Memory B cell (primary cell): ENCODE results near the gene GHRHR.
A peak's percentile ranks its signal among the peaks of the same experiment; 100 is the strongest.

Experiments
- ATAC-seq: fragments of 150-1000 bp; cut with Tn5 transposase; 2 replicates; pipeline ENCODE4 v1.10.0; 2021; ENCODE audit warnings: low read depth, mild to moderate bottlenecking, moderate library complexity
- DNase-seq, 2 donors: peaks; one replicate each; pipeline ENCODE4 v3.0.0; 2022; ENCODE audit warnings: low spot score in 2 of 2
- H3K27ac Mint-ChIP-seq: one replicate; pipeline ENCODE4 v1.8.0; 2022; ENCODE audit warnings: mild to moderate bottlenecking, moderate library complexity, mixed read lengths
- H3K27me3 Mint-ChIP-seq: one replicate; pipeline ENCODE4 v1.8.0; 2022; ENCODE audit warnings: mixed read lengths
- H3K36me3 Mint-ChIP-seq: one replicate; pipeline ENCODE4 v1.8.0; 2022; ENCODE audit warnings: mild to moderate bottlenecking, mixed read lengths
- H3K4me1 Mint-ChIP-seq: one replicate; pipeline ENCODE4 v1.8.0; 2022; ENCODE audit warnings: mixed read lengths
- H3K4me3 Mint-ChIP-seq: one replicate; pipeline ENCODE4 v1.8.0; 2022; ENCODE audit warnings: mild to moderate bottlenecking, moderate library complexity, mixed read lengths
- H3K9me3 Mint-ChIP-seq: one replicate; pipeline ENCODE4 v1.8.0; 2022; ENCODE audit warnings: mixed read lengths

The GHRHR gene

GRCh38 chr7:30933124-30933974 lies 30.4 kb upstream of the GHRHR start:
- Mint-ChIP-seq H3K4me3 (no peak overlapping the region), H3K9me3 (no peaks in the 10 kb centered on the region), H3K36me3 (no peaks in the 10 kb centered on the region), H3K27me3 (peaks cover 3% of the 10 kb centered on the region), H3K27ac (no peak overlapping the region), H3K4me1 (no peaks in the 10 kb centered on the region)
- ATAC-seq (no peak), DNase-seq (no peak)

- no peak overlapping the region for H3K4me3 Mint-ChIP-seq
- H3K27me3 Mint-ChIP-seq, result peaks cover 3% of the 10 kb centered on the region
- no peaks in the 10 kb centered on the region for H3K9me3 Mint-ChIP-seq
- ATAC-seq, result no peak
- no peaks in the 10 kb centered on the region for H3K4me1 Mint-ChIP-seq
- no peak for DNase-seq
- H3K27ac Mint-ChIP-seq, result no peak overlapping the region
- no peaks in the 10 kb centered on the region for H3K36me3 Mint-ChIP-seq
These were observed 29.5 kb upstream of the GHRHR start for GRCh38 chr7:30934225-30934624.

GRCh38 chr7:30934732-30935568 lies 28.8 kb upstream of the GHRHR start:
- Mint-ChIP-seq H3K27ac (no peak overlapping the region), H3K4me3 (no peak overlapping the region), H3K4me1 (no peaks in the 10 kb centered on the region), H3K9me3 (no peaks in the 10 kb centered on the region), H3K27me3 (peaks cover 2% of the 10 kb centered on the region), H3K36me3 (no peaks in the 10 kb centered on the region)
- DNase-seq (no peak), ATAC-seq (no peak)

GRCh38 chr7:30935569-30935877 lies 28.2 kb upstream of the GHRHR start:
- Mint-ChIP-seq H3K9me3 (no peaks in the 10 kb centered on the region), H3K4me3 (no peak overlapping the region), H3K4me1 (no peaks in the 10 kb centered on the region), H3K36me3 (no peaks in the 10 kb centered on the region), H3K27ac (no peak overlapping the region), H3K27me3 (peaks cover 2% of the 10 kb centered on the region)
- DNase-seq (no peak), ATAC-seq (no peak)

GRCh38 chr7:30936650-30937245 lies 27.0 kb upstream of the GHRHR start:
- Mint-ChIP-seq H3K27me3 (peaks cover 4% of the 10 kb centered on the region), H3K9me3 (no peaks in the 10 kb centered on the region), H3K4me1 (no peaks in the 10 kb centered on the region), H3K27ac (no peak overlapping the region), H3K4me3 (no peak overlapping the region), H3K36me3 (no peaks in the 10 kb centered on the region)
- no peak for DNase-seq
- no peak for ATAC-seq

- peaks cover 4% of the 10 kb centered on the region for H3K27me3 Mint-ChIP-seq
These were observed 26.3 kb upstream of the GHRHR start for GRCh38 chr7:30937416-30937815.

GRCh38 chr7:30938435-30939316 lies 25.1 kb upstream of the GHRHR start:
- DNase-seq (peak; percentile 38 to 42), ATAC-seq (peak; percentile 31)
- peaks cover 4% of the 10 kb centered on the region for H3K27me3 Mint-ChIP-seq
- H3K4me3 Mint-ChIP-seq, result no peak overlapping the region
- no peak overlapping the region for H3K27ac Mint-ChIP-seq
- H3K9me3 Mint-ChIP-seq, result no peaks in the 10 kb centered on the region
- no peaks in the 10 kb centered on the region for H3K36me3 Mint-ChIP-seq
- no peaks in the 10 kb centered on the region for H3K4me1 Mint-ChIP-seq

More at GRCh38 chr7:30937416-30937815, 26.3 kb upstream of the GHRHR start:
- Mint-ChIP-seq H3K27ac (no peak overlapping the region), H3K4me1 (no peaks in the 10 kb centered on the region), H3K9me3 (no peaks in the 10 kb centered on the region), H3K4me3 (no peak overlapping the region), H3K36me3 (no peaks in the 10 kb centered on the region)
- no peak for ATAC-seq
- DNase-seq, result no peak

GRCh38 chr7:30941582-30942323 lies 22.0 kb upstream of the GHRHR start:
- H3K27me3 Mint-ChIP-seq, result peaks cover 4% of the 10 kb centered on the region
- no peaks in the 10 kb centered on the region for H3K4me1 Mint-ChIP-seq
- peaks cover 3% of the 10 kb centered on the region for H3K36me3 Mint-ChIP-seq
- H3K9me3 Mint-ChIP-seq, result peaks cover 6% of the 10 kb centered on the region
- no peak for ATAC-seq
- H3K4me3 Mint-ChIP-seq, result no peak overlapping the region
- no peak overlapping the region for H3K27ac Mint-ChIP-seq
- no peak for DNase-seq

GRCh38 chr7:30950197-30950596 lies 13.6 kb upstream of the GHRHR start:
- H3K36me3 Mint-ChIP-seq, result peaks cover 1% of the 10 kb centered on the region

GRCh38 chr7:30954914-30955313 lies 8.8 kb upstream of the GHRHR start:
- DNase-seq, result no peak
- no peak overlapping the region for H3K4me3 Mint-ChIP-seq
- H3K9me3 Mint-ChIP-seq, result peaks cover 15% of the 10 kb centered on the region

More at GRCh38 chr7:30950197-30950596, 13.6 kb upstream of the GHRHR start:
- ATAC-seq (no peak), DNase-seq (no peak)
- peaks cover 8% of the 10 kb centered on the region for H3K27me3 Mint-ChIP-seq
- peaks cover 6% of the 10 kb centered on the region for H3K9me3 Mint-ChIP-seq
- H3K27ac Mint-ChIP-seq, result no peak overlapping the region
- H3K4me1 Mint-ChIP-seq, result no peaks in the 10 kb centered on the region
- H3K4me3 Mint-ChIP-seq, result no peak overlapping the region

GRCh38 chr7:30956704-30957103 lies 7.0 kb upstream of the GHRHR start:
- Mint-ChIP-seq H3K4me1 (no peaks in the 10 kb centered on the region), H3K27me3 (peaks cover 9% of the 10 kb centered on the region), H3K4me3 (no peak overlapping the region), H3K27ac (no peak overlapping the region), H3K36me3 (peaks cover 5% of the 10 kb centered on the region), H3K9me3 (peaks cover 15% of the 10 kb centered on the region)
- DNase-seq (no peak), ATAC-seq (no peak)

More at GRCh38 chr7:30954914-30955313, 8.8 kb upstream of the GHRHR start:
- ATAC-seq, result no peak
- peaks cover 7% of the 10 kb centered on the region for H3K27me3 Mint-ChIP-seq
- H3K27ac Mint-ChIP-seq, result no peak overlapping the region
- no peaks in the 10 kb centered on the region for H3K4me1 Mint-ChIP-seq
- H3K36me3 Mint-ChIP-seq, result peaks cover 5% of the 10 kb centered on the region

GRCh38 chr7:30965372-30965771 lies 1.6 kb downstream of the GHRHR start:
- Mint-ChIP-seq H3K27ac (no peak overlapping the region), H3K36me3 (no peaks in the 10 kb centered on the region), H3K4me3 (no peak overlapping the region), H3K9me3 (no peaks in the 10 kb centered on the region), H3K4me1 (peaks cover 10% of the 10 kb centered on the region), H3K27me3 (peaks cover 13% of the 10 kb centered on the region)
- ATAC-seq (no peak), DNase-seq (no peak)

- Mint-ChIP-seq H3K4me3 (no peak overlapping the region), H3K36me3 (no peaks in the 10 kb centered on the region), H3K27me3 (peaks cover 13% of the 10 kb centered on the region), H3K9me3 (no peaks in the 10 kb centered on the region), H3K4me1 (peaks cover 10% of the 10 kb centered on the region), H3K27ac (no peak overlapping the region)
- no peak for ATAC-seq
- no peak for DNase-seq
These were observed 2.1 kb downstream of the GHRHR start for GRCh38 chr7:30965883-30966282.
